HG02981 (cell line): ENCODE data around the gene TPRA1.

ENCODE experiments used
- ATAC-seq: cut with Tn5 transposase; IDR thresholded peaks from one replicate; pipeline ENCODE4 v1.9.1; 2021; ENCODE audit warnings: mild to moderate bottlenecking, moderate library complexity; ENCODE audit not compliant: unreplicated experiment

TPRA1 gene

GRCh38 chr3:127566833-127567232, 23.7 kb downstream of the TPRA1 start:
- ATAC-seq, result no peak

DNA sequence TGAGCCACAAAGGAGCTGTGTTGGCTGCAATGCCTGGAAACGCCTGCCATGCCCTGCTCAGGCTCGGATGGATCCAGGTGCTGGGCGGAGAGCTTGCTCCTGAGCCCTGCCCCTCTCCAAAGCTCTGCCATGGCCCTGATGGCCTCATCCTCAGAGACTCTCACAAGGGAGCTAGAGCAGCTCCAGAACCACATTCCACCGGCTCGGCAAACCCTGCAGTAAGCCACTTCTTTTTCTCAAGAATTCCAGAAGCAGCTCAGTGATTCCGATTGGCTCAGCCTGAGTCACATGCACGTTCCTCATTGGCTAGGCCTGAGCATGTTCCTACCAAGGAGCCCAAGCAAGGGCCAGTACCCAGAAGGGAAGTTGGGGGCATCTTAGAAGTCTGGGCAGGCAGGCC, 24.8 kb downstream of the TPRA1 start:
- ATAC-seq, result no peak

GRCh38 chr3:127560051-127560787, 30.3 kb downstream of the TPRA1 start:
- ATAC-seq, result no peak

GRCh38 chr3:127556565-127556964, 34.0 kb downstream of the TPRA1 start:
- no peak for ATAC-seq

- ATAC-seq, result no peak
Measured at GRCh38 chr3:127555108-127555507, 35.4 kb downstream of the TPRA1 start.

- no peak for ATAC-seq
Measured at GRCh38 chr3:127552038-127552437, 38.5 kb downstream of the TPRA1 start.

- no peak for ATAC-seq
Measured at GRCh38 chr3:127551178-127551577, 39.4 kb downstream of the TPRA1 start.

DNA sequence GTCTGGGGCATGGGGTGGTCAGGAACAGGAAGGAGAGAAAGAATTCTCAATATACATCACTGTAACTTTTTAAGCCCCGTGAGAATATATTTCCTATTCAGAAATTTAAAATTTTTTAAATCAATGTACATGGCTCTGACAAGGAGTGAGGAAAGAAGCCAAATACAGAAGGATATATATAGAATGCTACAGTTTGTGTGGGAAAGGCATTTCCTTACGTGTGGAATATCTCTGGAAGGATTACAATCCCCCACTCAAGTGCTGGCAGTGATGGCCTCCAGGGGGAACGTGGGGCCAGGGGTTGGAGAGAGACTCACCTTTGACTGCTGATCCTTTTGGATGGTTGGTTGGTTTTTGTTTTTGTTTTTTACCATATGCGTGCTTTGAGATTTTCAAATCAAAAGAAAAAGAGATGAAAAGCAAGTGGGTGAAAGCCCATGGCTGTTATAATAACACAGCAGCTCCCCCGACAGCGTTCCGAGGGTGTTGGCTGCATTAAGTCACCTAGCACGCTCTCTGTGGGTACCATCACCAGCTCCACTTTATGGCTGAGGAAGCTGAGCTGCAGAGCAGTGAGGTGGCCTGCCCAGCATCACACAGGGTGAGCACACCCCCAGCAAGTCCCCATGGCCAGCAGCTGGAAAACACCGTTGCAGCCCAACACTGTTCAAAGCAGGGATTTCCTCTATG, 39.9 kb downstream of the TPRA1 start:
- no peak for ATAC-seq

GRCh38 chr3:127549826-127550467, 40.6 kb downstream of the TPRA1 start:
- no peak for ATAC-seq

DNA sequence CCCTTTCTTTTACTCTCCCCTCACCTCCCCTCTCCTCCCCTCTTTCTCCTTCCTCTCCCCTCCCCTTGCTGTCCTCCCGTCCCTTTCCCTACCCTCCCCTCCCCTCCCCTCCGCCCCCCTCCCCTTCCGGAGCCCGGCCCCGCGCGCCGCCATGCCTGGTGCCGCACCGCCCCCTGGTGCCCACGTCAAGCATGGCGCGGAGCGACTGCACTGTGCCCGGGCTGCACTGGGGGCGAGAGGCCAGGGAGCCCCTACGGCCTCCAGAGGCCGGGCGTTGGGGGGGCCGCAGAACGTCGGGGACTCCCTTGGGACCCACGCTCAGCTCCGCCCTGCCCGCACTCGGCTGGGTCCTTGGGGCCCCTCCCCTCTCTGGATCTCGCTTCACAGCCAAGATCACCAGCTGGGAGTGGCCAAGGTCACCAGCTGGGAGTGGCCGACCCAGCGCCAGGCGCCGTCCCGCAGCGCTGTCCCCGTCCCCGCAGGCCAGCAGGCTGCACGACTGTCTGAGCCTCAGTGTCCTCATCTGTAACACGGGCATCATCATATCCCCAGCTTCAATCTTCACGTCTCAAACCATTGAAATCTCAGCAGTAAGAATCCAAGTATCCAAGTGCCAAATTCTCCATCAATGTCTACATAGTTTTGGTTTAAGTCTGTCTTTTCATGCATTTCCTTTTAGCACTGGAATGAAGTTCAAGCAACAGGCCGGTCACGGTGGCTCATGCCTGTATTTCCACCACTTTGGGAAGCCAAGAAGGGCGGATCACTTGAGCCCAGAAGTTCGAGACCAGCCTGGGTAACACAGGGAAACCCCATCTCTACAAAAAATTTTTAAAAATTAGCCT, 42.5 kb downstream of the TPRA1 start:
- peak; percentile 59 for ATAC-seq

DNA sequence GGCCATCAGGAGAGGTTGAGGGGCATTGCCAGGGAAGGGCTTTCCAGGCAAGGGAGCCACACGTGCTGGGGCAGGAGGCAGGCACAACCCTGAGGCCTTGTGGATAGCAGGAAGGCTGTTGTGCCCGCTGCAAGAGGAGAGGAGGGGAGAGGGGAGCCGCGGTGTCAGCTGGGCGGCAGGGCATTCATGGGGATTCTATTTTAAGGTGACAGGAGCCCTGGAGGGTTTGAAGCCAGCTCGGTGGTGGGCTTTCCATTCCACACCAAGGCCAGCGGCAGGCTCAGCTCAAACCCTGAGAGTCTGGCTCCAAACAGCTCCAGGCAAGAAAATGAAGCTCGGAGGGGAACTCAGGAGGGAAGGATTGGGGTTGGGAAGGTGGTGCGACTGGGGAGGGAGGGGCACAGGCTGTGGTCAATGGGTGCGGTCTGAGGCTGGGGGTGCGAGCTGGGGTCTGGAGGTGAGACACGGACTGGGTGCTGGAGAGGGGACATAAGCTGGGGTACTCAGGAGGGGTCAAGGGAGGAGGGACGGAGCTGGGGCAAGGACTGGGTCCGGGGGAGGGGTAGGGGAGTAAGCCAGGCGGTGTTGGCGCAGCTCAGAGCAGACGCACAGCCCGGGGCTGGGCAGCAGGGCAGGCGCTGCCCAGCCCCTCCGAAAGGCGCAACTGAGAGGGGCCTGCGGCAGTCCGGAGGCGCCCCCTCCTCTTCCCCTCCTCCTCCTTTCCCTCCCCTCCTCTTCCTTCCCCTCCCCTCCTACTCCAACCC, 43.4 kb downstream of the TPRA1 start:
- ATAC-seq, result no peak

DNA sequence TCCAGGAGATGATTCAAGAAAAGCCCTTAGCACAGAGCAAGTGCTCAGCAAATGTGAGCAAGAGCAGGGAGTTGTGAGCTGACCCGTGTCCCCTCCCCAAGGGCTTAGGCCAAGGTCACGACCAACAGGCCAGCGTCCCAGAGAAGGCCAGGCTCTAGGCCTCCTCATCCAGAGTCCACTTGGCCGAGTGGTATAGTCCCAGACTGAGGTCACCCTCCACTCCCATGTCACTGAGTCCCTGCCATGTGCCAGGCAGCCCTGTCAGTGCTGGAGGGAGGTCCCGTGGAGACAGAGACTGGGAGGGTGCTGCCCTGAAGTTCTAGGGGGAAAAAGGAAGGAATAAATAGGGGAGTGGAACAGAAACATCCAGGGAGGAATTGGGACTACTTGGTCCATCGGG, 44.0 kb downstream of the TPRA1 start:
- no peak for ATAC-seq

DNA sequence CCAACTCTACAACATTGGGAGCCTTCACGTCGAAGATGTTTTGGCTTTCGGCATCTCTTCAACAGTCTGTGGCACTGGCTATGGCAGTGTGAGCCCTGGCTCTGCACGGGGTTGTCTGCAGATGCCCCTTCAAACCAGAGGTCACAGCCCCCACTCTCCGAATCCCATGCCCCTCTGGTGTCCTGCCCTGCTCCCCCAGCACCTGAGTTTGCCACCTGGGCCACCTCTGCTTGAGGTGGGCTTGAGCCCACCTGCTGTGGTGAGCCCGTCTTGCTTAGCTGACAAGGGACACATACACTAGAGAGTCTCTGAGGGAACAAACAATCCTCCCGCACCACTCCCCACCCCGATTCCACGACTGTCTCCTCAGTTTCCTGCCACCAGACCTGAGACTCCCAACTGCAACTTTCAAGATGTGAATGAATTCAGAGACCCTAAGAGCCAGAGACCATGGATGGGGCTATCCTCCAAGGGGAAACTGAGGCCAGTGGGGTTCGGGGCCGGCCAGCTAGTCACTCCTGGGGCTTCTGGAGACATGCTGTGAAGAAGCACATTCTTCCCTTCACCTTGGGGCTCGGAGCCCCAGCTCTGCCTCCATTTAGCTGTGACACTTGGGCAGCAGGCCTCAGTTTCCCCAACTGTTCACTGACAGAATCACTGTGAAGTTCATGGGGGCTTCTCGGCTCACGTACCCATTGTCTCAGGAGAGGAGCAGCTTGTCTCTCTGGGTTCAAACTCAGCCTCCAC, 44.6 kb downstream of the TPRA1 start:
- ATAC-seq, result no peak

GRCh38 chr3:127545216-127545615, 45.3 kb downstream of the TPRA1 start:
- no peak for ATAC-seq

DNA sequence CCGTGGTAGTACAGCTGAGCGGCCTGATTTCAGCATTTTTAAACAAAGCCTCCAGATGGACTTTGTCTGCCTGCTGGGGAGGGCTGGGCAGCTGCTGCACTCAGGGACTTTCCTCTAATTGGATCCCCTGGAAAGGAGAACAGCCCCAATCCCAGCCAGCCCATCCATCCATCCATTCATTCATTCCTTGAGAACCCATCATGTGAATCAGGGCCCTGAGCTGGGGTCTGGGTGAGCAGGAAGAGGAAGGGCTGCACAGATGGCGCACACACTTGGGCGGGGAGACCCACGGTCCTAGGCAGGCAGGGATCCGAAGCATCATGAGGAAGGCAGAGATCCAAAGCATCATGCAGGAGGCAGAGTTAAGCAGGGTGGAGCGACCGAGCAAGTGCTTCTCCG, 45.7 kb downstream of the TPRA1 start:
- ATAC-seq, result no peak

GRCh38 chr3:127544192-127544802, 46.2 kb downstream of the TPRA1 start:
- ATAC-seq, result peak; percentile 61

DNA sequence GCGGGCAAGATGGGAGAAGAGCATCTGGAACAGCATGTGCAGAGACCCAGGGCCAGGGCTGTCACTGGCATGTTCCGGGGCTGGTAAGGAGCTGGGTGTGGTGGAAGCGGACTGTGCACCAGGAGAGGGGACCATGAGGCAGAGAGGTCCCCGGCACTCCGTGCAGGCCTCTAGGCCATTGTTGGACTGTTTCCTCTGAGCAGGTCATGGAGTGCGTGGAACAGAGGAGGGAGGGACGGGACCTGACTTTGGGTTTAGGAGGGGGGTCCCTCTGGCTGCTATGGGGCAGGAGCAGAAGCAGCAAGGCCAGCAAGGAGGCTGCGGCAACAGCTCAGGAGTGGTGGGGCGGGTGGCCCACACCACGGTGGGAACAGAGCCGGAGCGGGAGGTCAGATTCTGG, 47.1 kb downstream of the TPRA1 start:
- ATAC-seq, result no peak

DNA sequence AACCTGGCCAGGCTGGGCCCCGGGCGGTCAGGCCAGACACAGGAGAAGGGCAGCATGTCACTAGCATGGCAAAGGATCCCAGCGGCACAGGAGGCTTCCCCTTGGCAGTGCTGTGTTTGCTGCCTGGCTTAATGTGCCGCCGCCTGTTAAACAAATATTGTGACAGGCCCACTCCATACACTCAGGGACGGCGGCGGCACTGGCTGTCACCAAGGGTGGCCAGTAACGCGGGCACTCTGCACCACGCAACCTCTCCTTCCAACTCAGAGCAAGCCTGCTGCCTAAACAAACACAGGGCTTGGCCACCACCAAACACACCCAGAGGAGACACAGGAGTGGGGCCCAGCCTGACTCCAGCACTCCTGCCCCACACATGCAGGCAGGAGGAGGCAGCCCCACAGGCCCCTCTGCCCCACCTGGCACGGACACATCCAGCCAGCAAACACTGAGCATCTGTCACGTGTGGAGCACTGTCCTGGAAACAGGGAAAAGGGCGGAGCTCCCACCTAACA, 48.0 kb downstream of the TPRA1 start:
- ATAC-seq, result no peak

GRCh38 chr3:127541320-127541719, 49.2 kb downstream of the TPRA1 start:
- no peak for ATAC-seq
